ENCODE data around the gene GSN. TPM values are rescaled to one million over a fixed set of nuclear protein-coding genes. Genes with fewer than 3 reads are reported as not detected.

GSN gene
- total RNA-seq, 2 donors from 2014 or later = 404 to 854 TPM

DNA sequence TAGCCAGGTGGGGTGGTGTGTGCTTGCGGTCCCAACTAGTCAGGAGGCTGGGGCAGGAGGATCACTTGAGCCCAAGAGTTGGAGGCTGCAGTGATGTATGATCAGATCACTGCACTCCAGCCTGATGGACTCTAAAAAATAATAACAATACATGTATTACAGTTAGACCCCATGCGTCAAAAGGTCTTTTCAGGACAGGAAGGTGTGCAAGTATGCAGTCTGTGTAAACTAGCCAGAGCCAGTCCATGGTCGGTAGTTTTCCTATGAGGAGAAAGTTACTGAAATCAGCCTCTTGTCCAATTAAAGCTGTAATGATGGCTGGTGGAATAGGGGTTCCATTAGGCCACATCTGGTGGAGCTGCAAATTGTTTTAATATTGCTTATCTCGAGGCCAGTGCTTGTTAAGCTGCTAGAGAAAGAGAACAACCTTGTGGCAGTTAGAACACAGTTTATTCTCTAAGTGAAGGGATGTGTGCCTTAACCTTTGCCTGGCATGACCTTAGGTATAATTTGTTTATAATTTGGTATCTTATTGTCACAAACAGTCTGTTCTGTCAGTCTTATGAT is 103.6 kb downstream of the GSN start:
- intact Hi-C loops (cut with DNase I, micrococcal nuclease) = loop anchor here in 1 of 2 donors (10.0 kb wide), 1 partner anchor 47 kb away; no protein-coding TSS in a partner anchor
- DNase-seq (no peak), ATAC-seq (no peak)

DNA sequence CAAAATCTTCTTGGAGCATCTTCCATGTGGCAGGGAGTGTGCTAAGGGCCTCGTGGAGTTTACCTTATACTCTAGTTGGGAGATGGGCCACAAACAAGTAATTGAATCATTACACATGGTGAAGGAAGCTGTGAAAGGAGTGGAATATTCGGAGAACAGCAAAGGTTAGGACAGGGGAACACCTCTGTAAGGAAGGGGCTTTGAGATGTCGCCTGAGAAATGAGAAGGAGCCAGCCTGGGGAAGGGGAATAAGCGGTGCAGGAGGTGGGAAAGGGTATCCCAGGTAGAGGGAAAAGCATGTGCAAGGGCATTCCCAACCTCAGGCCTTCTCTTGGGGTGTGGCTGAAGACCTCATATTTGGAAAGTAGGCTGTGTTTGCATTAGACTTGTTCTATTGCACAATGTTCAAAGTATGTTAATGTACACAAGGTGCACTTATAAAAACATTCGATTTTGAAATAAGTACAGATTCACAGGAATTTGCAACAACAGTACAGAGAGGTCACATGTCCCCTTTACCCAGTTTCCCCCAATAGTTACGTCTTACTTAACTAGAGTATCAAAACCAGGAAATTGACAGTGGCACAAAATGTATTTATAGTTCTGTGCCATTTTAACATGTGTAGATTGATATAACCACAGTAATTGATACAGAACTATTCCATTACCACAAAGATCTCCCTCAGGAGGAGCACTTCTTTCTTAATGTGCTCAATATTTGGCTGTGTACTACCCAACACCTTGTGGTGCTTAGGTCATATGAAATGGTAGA is 104.5 kb downstream of the GSN start:
- DNase-seq (no peak), ATAC-seq (peak; percentile 45)
- intact Hi-C loops (cut with DNase I, micrococcal nuclease) = loop anchor here in 1 of 2 donors (10.0 kb wide), 1 partner anchor 48 kb away; no protein-coding TSS in a partner anchor

DNA sequence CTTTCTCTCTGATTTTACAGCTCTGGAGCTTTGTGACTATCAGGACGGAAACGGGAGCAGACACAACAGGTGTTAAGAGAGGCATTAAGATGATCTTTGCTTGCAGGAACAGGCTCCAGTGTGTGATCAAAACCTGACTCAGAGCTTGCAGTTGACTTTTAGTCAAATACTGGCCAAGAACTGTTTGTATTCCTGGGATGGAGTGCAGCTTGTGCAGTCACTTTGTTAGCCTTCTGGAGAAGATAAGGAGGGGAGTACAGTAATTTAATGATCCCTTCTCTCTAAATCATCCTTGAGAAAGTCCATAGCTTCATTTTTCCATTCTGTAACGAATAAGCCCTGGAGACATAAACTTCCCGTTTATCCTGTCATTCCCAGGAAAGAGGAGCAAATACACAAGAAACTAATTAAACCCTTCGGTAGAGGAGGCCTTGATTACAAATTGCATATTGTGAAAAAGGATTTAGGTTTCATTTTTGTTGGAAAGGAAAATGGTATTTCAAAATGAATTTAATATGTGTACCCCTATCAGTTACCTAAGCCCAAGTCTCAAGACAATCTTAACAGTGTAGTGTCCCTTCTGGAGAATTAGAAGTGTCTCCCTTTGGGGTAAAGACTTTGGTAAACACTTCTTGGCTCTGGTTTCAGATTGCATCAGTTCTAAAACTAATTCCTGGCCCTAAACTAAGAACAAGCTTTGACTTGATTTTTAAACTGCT is 105.2 kb downstream of the GSN start:
- intact Hi-C loops (cut with DNase I, micrococcal nuclease) = loop anchor here in 1 of 2 donors (10.0 kb wide), 1 partner anchor 48 kb away; no protein-coding TSS in a partner anchor
- DNase-seq (no peak), ATAC-seq (peak; percentile 48)

DNA sequence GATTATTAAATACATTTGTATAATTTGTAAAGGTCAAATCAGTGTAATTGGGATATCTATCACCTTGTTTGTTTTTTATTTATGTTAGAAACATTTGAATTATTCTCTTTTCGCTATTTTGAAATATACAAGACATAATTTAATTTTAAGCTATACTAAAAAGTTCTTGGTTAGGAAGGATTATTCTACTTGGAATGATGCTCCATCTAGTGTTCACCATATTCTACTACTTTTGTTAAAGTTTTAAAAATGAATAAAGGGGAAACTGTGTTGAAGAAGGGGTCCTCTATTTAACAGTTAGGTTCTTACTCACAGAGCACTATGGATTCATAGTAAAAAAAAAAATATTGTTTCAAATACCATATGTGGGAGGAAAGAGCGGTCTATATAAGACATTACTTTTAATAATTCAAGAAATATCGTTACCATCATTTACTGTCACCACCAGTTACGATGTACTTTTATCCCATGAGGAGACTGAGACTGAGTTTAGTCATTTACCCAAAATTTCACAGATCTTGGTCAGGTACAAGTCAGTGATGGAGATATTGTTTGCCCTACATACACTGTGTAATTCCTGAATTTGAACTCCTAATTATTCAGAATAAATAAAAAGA is 108.4 kb downstream of the GSN start:
- DNase-seq (no peak), ATAC-seq (no peak)
- intact Hi-C loops (cut with DNase I, micrococcal nuclease) = loop anchor here (5.0 to 10.0 kb wide), 2 partner anchors 52 to 59 kb away; no protein-coding TSS in a partner anchor

DNA sequence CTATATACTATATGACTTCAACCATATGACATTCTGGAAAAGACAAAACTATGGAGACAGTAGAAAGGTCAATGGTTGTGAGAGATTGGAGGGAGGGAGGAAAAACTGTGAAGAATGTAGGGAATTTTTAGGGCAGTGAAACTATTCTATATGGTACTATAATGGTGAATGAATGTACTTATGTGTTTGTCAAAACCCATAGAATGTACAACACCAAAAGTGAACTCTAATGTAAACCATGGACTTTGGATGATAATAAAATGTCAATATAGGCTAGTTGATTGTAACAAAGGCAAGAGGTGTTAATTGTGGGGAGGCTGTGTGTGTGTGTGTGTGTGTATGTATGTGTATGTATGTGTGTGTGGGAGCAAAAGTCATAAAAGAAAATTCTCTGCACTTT is 112.9 kb downstream of the GSN start:
- ATAC-seq (peak; percentile 98), DNase-seq (peak; percentile 36 to 38)
- intact Hi-C loops (cut with DNase I, micrococcal nuclease) = loop anchor here in 1 of 2 donors (5.0 kb wide), 1 partner anchor 169 kb away; no protein-coding TSS in a partner anchor

Other genes with a start within 250 kb of the GSN start
- 1 to 10 TPM; 1.2 to 1.9 TPM for gene C5, start 217.9 kb upstream of the GSN start, total RNA-seq
- 1 to 10 TPM; 6.1 to 9.2 TPM for gene CNTRL, start 193.2 kb upstream of the GSN start, total RNA-seq
- 10 to 100 TPM; 87.1 to 93.1 TPM for gene RAB14, start 66.3 kb upstream of the GSN start, total RNA-seq
- gene STOM, start 102.1 kb downstream of the GSN start, total RNA-seq = 100 to 1,000 TPM in 1 of 2 donors, 10 to 100 TPM in 1; 94.6 to 115 TPM
- 1 to 10 TPM; 2.0 to 5.6 TPM for gene GGTA1, start 231.7 kb downstream of the GSN start, total RNA-seq